ENCODE results near the gene AVP. TPM values are rescaled to one million over a fixed set of nuclear protein-coding genes. Genes with fewer than 3 reads are reported as not detected.

Gene AVP
- total RNA-seq, 3 donors from 2014 or later = not detected

DNA sequence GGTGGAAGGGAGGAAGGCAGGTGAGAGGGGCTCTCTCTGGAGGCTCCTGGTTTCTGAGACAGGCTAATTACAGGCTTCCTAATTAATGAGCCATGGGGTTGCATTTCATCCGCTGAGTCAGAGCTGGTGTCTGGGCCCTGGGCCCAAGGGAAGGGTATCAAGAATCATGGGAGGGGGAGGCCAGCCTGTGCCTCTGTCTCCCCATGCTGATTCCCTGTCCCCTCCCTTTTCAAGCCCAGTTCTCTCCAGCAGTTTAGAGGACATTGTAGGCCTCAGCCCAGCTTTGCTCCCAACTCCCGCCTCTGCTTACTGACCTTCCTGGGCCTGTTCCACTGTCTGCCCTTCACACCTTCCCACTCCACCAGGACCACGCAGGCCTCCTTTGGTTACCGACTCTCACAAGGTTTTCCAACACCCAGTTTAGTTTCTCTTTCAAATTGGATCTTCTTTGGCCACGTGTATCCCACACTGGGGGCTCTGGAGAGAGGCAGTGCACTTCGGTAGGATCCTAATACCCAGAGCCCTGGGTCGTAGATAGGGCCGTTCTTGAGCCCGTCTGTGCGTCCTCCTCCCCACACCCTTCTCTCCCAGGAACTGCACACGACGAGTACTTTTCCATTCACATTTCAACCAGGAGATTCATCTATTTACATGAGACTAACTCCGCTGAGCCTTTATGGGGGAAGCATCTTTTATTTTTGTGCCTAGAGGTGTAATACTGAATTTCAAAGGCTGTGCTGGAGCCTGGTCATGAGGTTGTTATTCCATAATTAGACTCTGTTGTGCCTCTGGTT is 18.2 kb upstream of the AVP start:
- intact Hi-C loops (cut with DNase I; ENCODE audit: low total_unique reads) = no loop called here
- no peaks in the 10 kb centered on the region for H3K36me3 ChIP-seq
- TF ChIP-seq, protein P1, sequence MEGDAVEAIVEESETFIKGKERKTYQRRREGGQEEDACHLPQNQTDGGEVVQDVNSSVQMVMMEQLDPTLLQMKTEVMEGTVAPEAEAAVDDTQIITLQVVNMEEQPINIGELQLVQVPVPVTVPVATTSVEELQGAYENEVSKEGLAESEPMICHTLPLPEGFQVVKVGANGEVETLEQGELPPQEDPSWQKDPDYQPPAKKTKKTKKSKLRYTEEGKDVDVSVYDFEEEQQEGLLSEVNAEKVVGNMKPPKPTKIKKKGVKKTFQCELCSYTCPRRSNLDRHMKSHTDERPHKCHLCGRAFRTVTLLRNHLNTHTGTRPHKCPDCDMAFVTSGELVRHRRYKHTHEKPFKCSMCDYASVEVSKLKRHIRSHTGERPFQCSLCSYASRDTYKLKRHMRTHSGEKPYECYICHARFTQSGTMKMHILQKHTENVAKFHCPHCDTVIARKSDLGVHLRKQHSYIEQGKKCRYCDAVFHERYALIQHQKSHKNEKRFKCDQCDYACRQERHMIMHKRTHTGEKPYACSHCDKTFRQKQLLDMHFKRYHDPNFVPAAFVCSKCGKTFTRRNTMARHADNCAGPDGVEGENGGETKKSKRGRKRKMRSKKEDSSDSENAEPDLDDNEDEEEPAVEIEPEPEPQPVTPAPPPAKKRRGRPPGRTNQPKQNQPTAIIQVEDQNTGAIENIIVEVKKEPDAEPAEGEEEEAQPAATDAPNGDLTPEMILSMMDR (IDR thresholded peaks at IDR 0.05) = no peak
- TF ChIP-seq POLR2AphosphoS5 (IDR thresholded peaks at IDR 0.05) (no peak), POLR2A (IDR thresholded peaks at IDR 0.05) (no peak)

DNA sequence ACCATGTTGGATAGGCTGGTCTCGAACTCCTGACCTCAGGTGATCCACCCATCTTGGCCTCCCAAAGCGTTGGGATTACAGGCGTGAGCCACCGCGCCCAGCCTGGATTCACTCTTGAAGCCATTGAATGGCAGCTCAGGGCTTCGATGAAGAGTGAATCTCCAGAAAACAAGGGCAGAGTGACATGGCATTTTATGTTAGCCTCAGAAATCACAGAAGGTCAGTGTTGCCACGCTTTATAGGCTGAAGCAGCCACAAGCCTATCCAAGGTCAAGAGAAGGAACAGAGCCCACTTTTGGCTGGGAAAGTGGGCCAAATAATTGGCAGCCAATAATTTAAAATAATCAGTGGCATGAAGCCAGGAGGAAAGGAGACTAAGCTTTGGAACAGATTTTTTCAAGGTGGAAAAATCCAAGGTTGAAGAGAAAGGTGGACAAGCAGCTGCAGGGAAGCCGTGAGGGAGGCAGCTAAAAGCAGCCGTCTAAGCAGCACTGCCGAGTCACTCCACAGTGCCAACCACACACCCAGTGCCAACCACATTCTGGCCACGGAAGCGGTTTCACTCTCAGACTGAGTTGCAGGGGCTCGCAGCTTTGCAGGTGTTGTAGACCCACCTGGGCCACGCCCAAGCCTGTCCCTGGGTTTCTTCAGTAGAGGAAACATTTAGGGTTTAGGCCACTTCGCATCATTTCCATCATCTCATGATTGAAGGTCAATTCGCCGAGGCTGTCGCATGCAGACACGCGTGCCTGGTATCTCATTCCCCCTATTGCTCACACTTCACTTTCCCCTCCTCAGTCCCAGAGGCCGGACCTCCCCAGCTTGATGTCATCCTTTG is 17.4 kb upstream of the AVP start:
- Histone ChIP-seq H3K27me3 (no peaks in the 10 kb centered on the region), H3K4me3 (no peak overlapping the region), H3K9me3 (no peaks in the 10 kb centered on the region), H3K27ac (no peak overlapping the region), H3K36me3 (no peaks in the 10 kb centered on the region), H3K4me1 (no peaks in the 10 kb centered on the region)
- DNase-seq (ENCODE audit: low spot score in 2 of 2) = no peak
- intact Hi-C loops (cut with DNase I; ENCODE audit: low total_unique reads) = no loop called here
- TF ChIP-seq, protein P1 (IDR thresholded peaks at IDR 0.05) = no peak

More for the DNA sequence above, 18.2 kb upstream of the AVP start:
- Histone ChIP-seq H3K27me3 (no peaks in the 10 kb centered on the region), H3K27ac (no peak overlapping the region), H3K4me1 (no peaks in the 10 kb centered on the region), H3K9me3 (no peaks in the 10 kb centered on the region), H3K4me3 (no peak overlapping the region)
- no peak for DNase-seq (ENCODE audit: low spot score in 2 of 2)

DNA sequence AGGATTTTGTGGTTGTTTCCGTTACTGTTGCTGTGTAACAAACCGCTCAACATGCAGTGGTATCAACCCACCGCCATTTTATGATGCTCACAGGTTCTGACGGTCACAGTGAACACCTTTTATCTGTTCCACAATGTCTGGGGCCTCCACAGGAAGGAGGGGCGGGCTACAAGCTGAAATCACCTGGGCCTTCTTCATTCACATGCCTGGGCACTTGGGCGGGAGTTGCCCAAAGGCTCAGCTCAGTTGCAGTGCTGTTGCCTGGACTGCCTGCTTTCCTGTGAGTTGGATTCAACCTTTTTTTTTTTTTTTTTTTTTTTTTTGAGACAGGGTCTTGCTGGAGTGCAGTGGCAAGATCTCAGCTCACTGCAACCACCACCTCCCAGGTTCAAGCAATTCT is 16.7 kb upstream of the AVP start:
- H3K9me3 ChIP-seq = no peaks in the 10 kb centered on the region
- DNase-seq (ENCODE audit: low spot score in 2 of 2) = no peak
- TF ChIP-seq POLR2A (IDR thresholded peaks at IDR 0.05) = no peak
- no peak for TF ChIP-seq POLR2AphosphoS5 (IDR thresholded peaks at IDR 0.05)
- TF ChIP-seq, protein P1 (IDR thresholded peaks at IDR 0.05) = no peak
- H3K27me3 ChIP-seq = no peaks in the 10 kb centered on the region
- no peaks in the 10 kb centered on the region for H3K4me1 ChIP-seq
- no peaks in the 10 kb centered on the region for H3K36me3 ChIP-seq
- intact Hi-C loops (cut with DNase I; ENCODE audit: low total_unique reads) = no loop called here
- H3K27ac ChIP-seq = no peak overlapping the region
- H3K4me3 ChIP-seq = no peak overlapping the region

DNA sequence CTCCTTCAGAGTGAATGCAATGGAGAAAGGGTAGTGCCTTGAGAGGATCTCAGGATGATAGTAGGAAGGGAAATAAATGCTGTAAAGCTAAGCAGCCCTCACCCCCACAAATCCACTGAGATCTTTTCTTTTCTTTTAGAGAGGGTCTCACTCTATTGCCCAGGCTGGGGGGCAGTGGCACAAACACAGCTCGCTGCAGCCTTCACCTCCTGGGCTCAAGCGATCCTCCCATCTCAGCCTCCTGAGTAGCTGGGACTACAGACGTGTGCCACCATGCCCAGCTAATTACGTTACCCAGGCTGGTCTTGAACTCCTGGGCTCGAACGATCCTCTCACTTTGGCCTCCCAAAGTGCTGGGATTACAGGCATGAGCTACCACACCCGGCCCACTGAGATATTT is 16.0 kb upstream of the AVP start:
- H3K27ac ChIP-seq = no peak overlapping the region
- H3K27me3 ChIP-seq = no peaks in the 10 kb centered on the region
- H3K4me1 ChIP-seq = no peaks in the 10 kb centered on the region
- no peaks in the 10 kb centered on the region for H3K36me3 ChIP-seq
- no peak overlapping the region for H3K4me3 ChIP-seq
- no peak for TF ChIP-seq POLR2AphosphoS5 (IDR thresholded peaks at IDR 0.05)
- TF ChIP-seq, protein P1 (IDR thresholded peaks at IDR 0.05) = no peak
- no peak for TF ChIP-seq POLR2A (IDR thresholded peaks at IDR 0.05)
- intact Hi-C loops (cut with DNase I; ENCODE audit: low total_unique reads) = no loop called here
- no peaks in the 10 kb centered on the region for H3K9me3 ChIP-seq
- no peak for DNase-seq (ENCODE audit: low spot score in 2 of 2)
